ENCODE data around the gene MGMT. TPM values are rescaled to one million over a fixed set of nuclear protein-coding genes. Genes with fewer than 3 reads are reported as not detected.

Gene MGMT
- total RNA-seq, 1 donor from 2014 or later = 13.9 TPM

DNA sequence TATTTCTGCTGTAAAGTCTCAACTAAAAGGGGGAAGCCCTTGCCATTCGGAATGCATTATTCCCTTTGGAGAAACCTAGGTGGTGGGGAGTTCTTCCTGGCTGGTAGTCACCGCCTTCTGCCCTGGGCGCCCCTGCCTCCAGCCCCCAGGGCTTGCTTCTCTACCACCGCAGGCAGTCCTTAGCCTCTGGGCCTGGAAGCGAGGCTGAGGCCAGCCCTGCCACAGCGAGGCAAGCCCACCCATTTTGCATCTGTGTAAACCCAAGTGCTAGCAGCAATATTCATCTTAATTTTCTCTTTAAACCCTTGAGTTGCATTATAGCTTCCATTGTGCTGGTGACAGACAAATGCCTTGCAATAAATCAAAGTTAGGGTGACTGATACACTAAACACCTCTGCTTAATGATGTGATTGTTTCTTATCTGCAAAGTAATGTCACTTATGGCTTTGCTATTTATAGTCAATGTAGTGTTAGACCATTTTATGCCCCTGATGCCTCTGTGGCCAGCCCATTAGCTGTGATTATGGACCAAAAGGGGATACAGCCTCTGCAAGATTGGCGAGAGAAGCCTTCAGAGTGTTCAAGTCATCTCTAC lies 26.2 kb upstream of the MGMT start:
- no peak overlapping the region for H3K4me3 Mint-ChIP-seq (ENCODE audit: unreplicated experiment)
- H3K4me1 Mint-ChIP-seq (ENCODE audit: low read depth) = no peaks in the 10 kb centered on the region
- no peaks in the 10 kb centered on the region for H3K36me3 Mint-ChIP-seq (ENCODE audit: low read depth)
- H3K27me3 Mint-ChIP-seq (ENCODE audit: low read depth) = peaks cover 6% of the 10 kb centered on the region
- no peak overlapping the region for H3K27ac Mint-ChIP-seq (ENCODE audit: unreplicated experiment)
- no peak for DNase-seq (ENCODE audit: low spot score)
- no peaks in the 10 kb centered on the region for H3K9me3 Mint-ChIP-seq (ENCODE audit: low read depth)
- TF ChIP-seq CTCF (IDR thresholded peaks at IDR 0.05) = no peak

DNA sequence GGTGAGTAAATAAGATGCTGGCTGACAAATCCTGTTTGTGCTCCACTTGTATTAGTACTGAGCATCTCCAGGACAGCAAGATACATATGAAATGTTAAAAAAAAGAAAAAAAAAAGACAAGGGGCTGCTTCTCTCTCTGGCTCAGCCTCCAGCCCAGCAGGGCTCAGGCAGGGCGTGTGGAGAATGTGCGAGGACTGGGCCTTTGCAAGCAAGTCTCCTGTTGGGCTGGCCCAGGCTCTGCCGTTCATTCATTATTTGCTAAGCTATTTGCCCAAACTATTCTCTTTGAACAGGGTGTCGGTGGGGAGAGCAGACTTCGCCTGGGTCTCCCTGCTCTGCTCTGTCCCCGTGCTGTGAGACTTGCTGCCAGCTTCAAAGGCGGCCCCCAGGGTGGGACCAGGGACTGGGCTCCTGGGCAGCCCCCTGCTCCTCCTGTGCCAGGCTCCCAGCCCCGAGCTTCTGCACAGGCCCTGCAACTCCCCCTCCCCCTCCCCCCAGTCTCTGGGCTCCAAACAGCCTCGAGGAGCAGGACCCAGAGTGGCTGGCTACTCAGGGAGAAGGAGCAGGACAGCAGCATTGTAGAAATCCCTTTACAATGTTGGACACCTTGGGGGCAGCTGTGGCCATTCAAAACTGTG lies 25.6 kb upstream of the MGMT start:
- no peak for TF ChIP-seq CTCF (IDR thresholded peaks at IDR 0.05)
- DNase-seq (ENCODE audit: low spot score) = no peak
- H3K4me1 Mint-ChIP-seq (ENCODE audit: low read depth) = no peaks in the 10 kb centered on the region
- H3K27ac Mint-ChIP-seq (ENCODE audit: unreplicated experiment) = no peak overlapping the region
- no peaks in the 10 kb centered on the region for H3K36me3 Mint-ChIP-seq (ENCODE audit: low read depth)
- H3K27me3 Mint-ChIP-seq (ENCODE audit: low read depth) = peaks cover 6% of the 10 kb centered on the region
- no peaks in the 10 kb centered on the region for H3K9me3 Mint-ChIP-seq (ENCODE audit: low read depth)
- H3K4me3 Mint-ChIP-seq (ENCODE audit: unreplicated experiment) = no peak overlapping the region

DNA sequence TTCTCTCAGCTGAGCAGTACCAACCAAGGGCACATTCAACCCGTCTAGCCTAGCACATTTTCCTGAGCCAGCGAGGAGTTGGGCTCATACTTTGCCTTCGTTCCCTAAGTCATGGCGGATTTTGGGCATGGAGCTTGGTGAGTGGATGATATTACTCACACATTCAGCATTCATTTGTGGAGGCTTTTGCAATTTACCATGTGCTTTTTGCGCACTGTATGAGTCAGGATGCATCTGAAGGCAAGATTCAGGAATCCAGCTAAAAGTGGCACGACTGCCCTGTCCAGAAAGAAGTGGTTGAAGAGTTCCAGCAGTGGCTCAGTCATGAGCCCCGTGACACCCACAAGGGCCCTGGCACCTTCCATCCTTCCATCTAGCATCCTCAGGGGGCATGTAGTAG lies 24.2 kb upstream of the MGMT start:
- Mint-ChIP-seq H3K9me3 (ENCODE audit: low read depth) (no peaks in the 10 kb centered on the region), H3K4me3 (ENCODE audit: unreplicated experiment) (no peak overlapping the region), H3K36me3 (ENCODE audit: low read depth) (no peaks in the 10 kb centered on the region), H3K27me3 (ENCODE audit: low read depth) (peaks cover 8% of the 10 kb centered on the region), H3K4me1 (ENCODE audit: low read depth) (no peaks in the 10 kb centered on the region), H3K27ac (ENCODE audit: unreplicated experiment) (no peak overlapping the region)
- no peak for DNase-seq (ENCODE audit: low spot score)
- no peak for TF ChIP-seq CTCF (IDR thresholded peaks at IDR 0.05)

GRCh38 chr10:129444359-129444758 lies 22.7 kb upstream of the MGMT start:
- peaks cover 8% of the 10 kb centered on the region for H3K27me3 Mint-ChIP-seq (ENCODE audit: low read depth)
- TF ChIP-seq CTCF (IDR thresholded peaks at IDR 0.05) = no peak
- no peak overlapping the region for H3K27ac Mint-ChIP-seq (ENCODE audit: unreplicated experiment)
- no peaks in the 10 kb centered on the region for H3K9me3 Mint-ChIP-seq (ENCODE audit: low read depth)
- no peak for DNase-seq (ENCODE audit: low spot score)
- no peaks in the 10 kb centered on the region for H3K4me1 Mint-ChIP-seq (ENCODE audit: low read depth)
- H3K4me3 Mint-ChIP-seq (ENCODE audit: unreplicated experiment) = no peak overlapping the region
- H3K36me3 Mint-ChIP-seq (ENCODE audit: low read depth) = no peaks in the 10 kb centered on the region

GRCh38 chr10:129445436-129446182 lies 21.4 kb upstream of the MGMT start:
- Mint-ChIP-seq H3K36me3 (ENCODE audit: low read depth) (no peaks in the 10 kb centered on the region), H3K27ac (ENCODE audit: unreplicated experiment) (no peak overlapping the region), H3K4me1 (ENCODE audit: low read depth) (no peaks in the 10 kb centered on the region), H3K27me3 (ENCODE audit: low read depth) (peaks cover 8% of the 10 kb centered on the region), H3K4me3 (ENCODE audit: unreplicated experiment) (no peak overlapping the region), H3K9me3 (ENCODE audit: low read depth) (no peaks in the 10 kb centered on the region)
- TF ChIP-seq CTCF (IDR thresholded peaks at IDR 0.05) = no peak
- no peak for DNase-seq (ENCODE audit: low spot score)

Measured in chondrocyte (in vitro differentiated cells).